Cardiac atrium fibroblast (primary cell): ENCODE data around the gene DNAJA1. TPM values are rescaled to one million over a fixed set of nuclear protein-coding genes. Genes with fewer than 3 reads are reported as not detected.

ENCODE experiments used
- total RNA-seq: library from RNA; depleted of rRNA; stranded (reverse); fragments of >200 nt; gene quantifications from 2 replicates; pipeline ENCODE4 v1.2.3, GENCODE V29; 2015

DNAJA1 gene
- total RNA-seq: 45.3 and 72.1 TPM in 2 replicates

GRCh38 chr9:33024966-33025571 lies at the start of gene DNAJA1:
DNAJA1 (plus strand) TSS chr9:33025273; CDS start chr9:33026485, 1,212 bp downstream.

GRCh38 chr9:33076046-33077004 lies 51.3 kb downstream of the DNAJA1 start, which contains the start of gene SMU1:
SMU1 (minus strand) TSS chr9:33076674; CDS start chr9:33076608, 66 bp downstream.

Other genes starting within 250 kb of the DNAJA1 start
- gene TMEM215, start 241.7 kb upstream of the DNAJA1 start, total RNA-seq: not detected in 2 replicates
- gene APTX, start 23.6 kb upstream of the DNAJA1 start, total RNA-seq: 21.8 and 34.0 TPM in 2 replicates
- gene SMU1, start 51.4 kb downstream of the DNAJA1 start, total RNA-seq: 16.8 and 17.5 TPM in 2 replicates
- gene B4GALT1, start 142.1 kb downstream of the DNAJA1 start, total RNA-seq: 95.3 and 220 TPM in 2 replicates
- gene SPINK4, start 214.9 kb downstream of the DNAJA1 start, total RNA-seq: not detected in 2 replicates
- 17.8 and 23.3 TPM in 2 replicates for gene BAG1, start 239.4 kb downstream of the DNAJA1 start, total RNA-seq
- 57.7 and 62.8 TPM in 2 replicates for gene CHMP5, start 239.8 kb downstream of the DNAJA1 start, total RNA-seq